Natural killer cell (primary cell): ENCODE measurements around the gene TMC1. TPM values are rescaled to one million over a fixed set of nuclear protein-coding genes. Genes with fewer than 3 reads are reported as not detected.

Experiments
- ATAC-seq, 3 donors: fragments of 150-1000 bp in 2 of 3; fragments of 200-7000 bp in 1 of 3; cut with Tn5 transposase; 1 replicate in 1 of 3; 2 replicates in 2 of 3; pipeline ENCODE4 v1.10.0; 2021; ENCODE audit warnings: mild to moderate bottlenecking in 2 of 3, moderate library complexity in 2 of 3
- DNase-seq, 2 donors: peaks; one replicate each; pipeline versions ENCODE4 v3.0.0 to v3.0.0-alpha.2; 2013 to 2021; ENCODE audit warnings: mixed read lengths in 1 of 2
- H3K27ac ChIP-seq: one replicate; pipeline ENCODE4 v1.5.1; 2013; ENCODE audit warnings: mild to moderate bottlenecking, low read length
- H3K27me3 ChIP-seq: one replicate; pipeline ENCODE4 v1.6.1; 2013; ENCODE audit warnings: low read length; ENCODE audit not compliant: control insufficient read depth, insufficient read depth
- H3K36me3 ChIP-seq: one replicate; pipeline ENCODE4 v1.6.1; 2013; ENCODE audit warnings: low read length; ENCODE audit not compliant: control insufficient read depth, insufficient read depth
- H3K4me1 ChIP-seq: one replicate; pipeline ENCODE4 v1.6.1; 2013; ENCODE audit warnings: low read length; ENCODE audit not compliant: control insufficient read depth, insufficient read depth
- H3K4me3 ChIP-seq: one replicate; pipeline ENCODE4 v1.5.1; 2013; ENCODE audit warnings: low read length
- H3K9me3 ChIP-seq: one replicate; pipeline ENCODE4 v1.6.1; 2013; ENCODE audit warnings: low read length; ENCODE audit not compliant: control insufficient read depth, insufficient read depth
- H3K27ac Mint-ChIP-seq, 2 donors: one replicate each; pipeline ENCODE4 v1.8.0; 2022; ENCODE audit warnings: mild to moderate bottlenecking in 2 of 2, mixed read lengths in 2 of 2, moderate library complexity in 1 of 2
- H3K27me3 Mint-ChIP-seq, 2 donors: one replicate each; pipeline ENCODE4 v1.8.0; 2022; ENCODE audit warnings: low read depth in 2 of 2, mixed read lengths in 2 of 2
- H3K36me3 Mint-ChIP-seq: one replicate; pipeline ENCODE4 v1.8.0; 2022; ENCODE audit warnings: mixed read lengths
- H3K4me1 Mint-ChIP-seq, 2 donors: one replicate each; pipeline ENCODE4 v1.8.0; 2022; ENCODE audit warnings: mixed read lengths in 2 of 2
- H3K4me3 Mint-ChIP-seq: one replicate; pipeline ENCODE4 v1.8.0; 2022; ENCODE audit warnings: mild to moderate bottlenecking, moderate library complexity, mixed read lengths
- H3K9me3 Mint-ChIP-seq, 2 donors: one replicate each; pipeline ENCODE4 v1.8.0; 2022; ENCODE audit warnings: mixed read lengths in 2 of 2
- CTCF ChIP-seq: fragments of 200-600 bp; IDR thresholded peaks from one replicate; pipeline ENCODE4 v1.8.0; 2022; ENCODE audit warnings: antibody characterized with exemption
- WGBS: methylation state at CpG from one replicate; pipeline ENCODE4 v1.1.7; 2013; ENCODE audit warnings: missing lambda C conversion rate; ENCODE audit not compliant: insufficient coverage; 5-methylcytosine and 5-hydroxymethylcytosine counted together
- intact Hi-C: fragments of 100-400 bp; cut with micrococcal nuclease; formaldehyde crosslinking; loops from one replicate; pipeline ENCODE4 v1.14.2; 2022
- total RNA-seq, 4 donors: library from RNA; stranded (reverse); fragments of 120-200 nt in 1 of 4; gene quantifications; one replicate each; pipeline versions ENCODE4 v1.2.3 to v1.2.4, GENCODE V29; 2013 to 2022

The TMC1 gene
- total RNA-seq, 3 donors from 2014 or later (not counting 1 experiment from before 2014, with no cell fraction given) = not detected

- no peaks in the 10 kb centered on the region for H3K36me3 Mint-ChIP-seq
- Histone ChIP-seq H3K9me3 (no peaks in the 10 kb centered on the region), H3K27ac (no peak overlapping the region), H3K27me3 (no peaks in the 10 kb centered on the region), H3K4me3 (no peak overlapping the region), H3K4me1 (no peaks in the 10 kb centered on the region), H3K36me3 (no peaks in the 10 kb centered on the region)
- no peaks in the 10 kb centered on the region for H3K4me1 Mint-ChIP-seq
- ATAC-seq = no peak
- no peak for TF ChIP-seq CTCF
- no peaks in the 10 kb centered on the region for H3K27me3 Mint-ChIP-seq
- no peak overlapping the region for H3K27ac Mint-ChIP-seq
- intact Hi-C loops = no loop called here
- peaks cover 0 to 4% of the 10 kb centered on the region in 2 donors for H3K9me3 Mint-ChIP-seq
- DNase-seq = no peak
- no peak overlapping the region for H3K4me3 Mint-ChIP-seq
Observed at GRCh38 chr9:72691671-72692070, 170.3 kb downstream of the TMC1 start.

GRCh38 chr9:72695365-72695764 is 174.0 kb downstream of the TMC1 start:
- Mint-ChIP-seq H3K27me3 (peaks cover 0 to 4% of the 10 kb centered on the region in 2 donors), H3K9me3 (peaks cover 0 to 4% of the 10 kb centered on the region in 2 donors), H3K4me3 (no peak overlapping the region), H3K4me1 (no peaks in the 10 kb centered on the region), H3K36me3 (no peaks in the 10 kb centered on the region), H3K27ac (no peak overlapping the region)
- no peak for TF ChIP-seq CTCF
- no peaks in the 10 kb centered on the region for H3K36me3 ChIP-seq
- ATAC-seq = no peak
- WGBS = 75% methylated on average over 3 of the region's 3 CpGs
- H3K27ac ChIP-seq = no peak overlapping the region
- H3K4me3 ChIP-seq = no peak overlapping the region
- H3K9me3 ChIP-seq = no peaks in the 10 kb centered on the region
- DNase-seq = no peak
- intact Hi-C loops = no loop called here
- H3K27me3 ChIP-seq = no peaks in the 10 kb centered on the region
- no peaks in the 10 kb centered on the region for H3K4me1 ChIP-seq

DNA sequence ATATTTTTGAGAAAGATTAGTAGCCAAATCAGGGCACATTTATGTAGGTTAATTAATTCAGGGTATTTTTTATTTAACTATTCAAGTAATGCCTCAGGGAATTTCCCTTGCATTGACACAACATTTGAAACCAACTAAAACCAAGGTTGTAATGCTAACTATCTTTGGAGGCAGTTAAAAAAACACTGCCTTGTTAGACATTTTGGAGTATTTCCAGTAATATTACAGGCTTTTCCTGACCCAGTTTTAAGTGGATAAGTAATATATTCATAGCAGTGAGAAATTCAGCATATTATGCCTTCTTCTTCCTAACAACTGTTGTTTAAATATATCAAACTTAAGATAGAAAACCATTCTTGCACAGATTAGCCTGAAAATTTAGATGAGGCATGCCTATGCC is 175.1 kb downstream of the TMC1 start:
- Histone ChIP-seq H3K36me3 (no peaks in the 10 kb centered on the region), H3K4me3 (no peak overlapping the region), H3K27me3 (no peaks in the 10 kb centered on the region), H3K9me3 (no peaks in the 10 kb centered on the region), H3K27ac (no peak overlapping the region), H3K4me1 (no peaks in the 10 kb centered on the region)
- Mint-ChIP-seq H3K36me3 (no peaks in the 10 kb centered on the region), H3K27me3 (peaks cover 0 to 4% of the 10 kb centered on the region in 2 donors), H3K9me3 (peaks cover 0 to 2% of the 10 kb centered on the region in 2 donors), H3K4me3 (no peak overlapping the region), H3K27ac (no peak overlapping the region), H3K4me1 (no peaks in the 10 kb centered on the region)
- intact Hi-C loops = no loop called here
- no peak for DNase-seq
- TF ChIP-seq CTCF = no peak
- no peak for ATAC-seq

GRCh38 chr9:72701510-72701909 is 180.1 kb downstream of the TMC1 start:
- peaks cover 0 to 4% of the 10 kb centered on the region in 2 donors for H3K27me3 Mint-ChIP-seq
- intact Hi-C loops = no loop called here

More at GRCh38 chr9:72701510-72701909, 180.1 kb downstream of the TMC1 start:
- no peak for ATAC-seq
- H3K9me3 Mint-ChIP-seq = no peaks in the 10 kb centered on the region
- no peaks in the 10 kb centered on the region for H3K36me3 Mint-ChIP-seq
- no peak overlapping the region for H3K4me3 ChIP-seq
- H3K27me3 ChIP-seq = no peaks in the 10 kb centered on the region
- H3K36me3 ChIP-seq = no peaks in the 10 kb centered on the region
- no peak for DNase-seq
- H3K27ac ChIP-seq = no peak overlapping the region
- no peak overlapping the region for H3K27ac Mint-ChIP-seq
- H3K9me3 ChIP-seq = no peaks in the 10 kb centered on the region
- H3K4me3 Mint-ChIP-seq = no peak overlapping the region
- 100% methylated on average over 1 of the region's 3 CpGs for WGBS
- no peaks in the 10 kb centered on the region for H3K4me1 Mint-ChIP-seq
- no peak for TF ChIP-seq CTCF
- no peaks in the 10 kb centered on the region for H3K4me1 ChIP-seq
